Measurements from ENCODE around the gene TMEM17.
A peak's percentile ranks its signal among the peaks of the same experiment; 100 is the strongest.
"Not testable (repeated sequence)": the region's sequence is repeated elsewhere in the genome, so short reads cannot be mapped to it uniquely, and the experiment has no call there.

TMEM17 gene, protein sequence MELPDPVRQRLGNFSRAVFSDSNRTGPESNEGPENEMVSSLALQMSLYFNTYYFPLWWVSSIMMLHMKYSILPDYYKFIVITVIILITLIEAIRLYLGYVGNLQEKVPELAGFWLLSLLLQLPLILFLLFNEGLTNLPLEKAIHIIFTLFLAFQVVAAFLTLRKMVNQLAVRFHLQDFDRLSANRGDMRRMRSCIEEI
- 0.07 to 1.1 (median 0.61) reads per million in 18 experiments for total RNA-seq

DNA sequence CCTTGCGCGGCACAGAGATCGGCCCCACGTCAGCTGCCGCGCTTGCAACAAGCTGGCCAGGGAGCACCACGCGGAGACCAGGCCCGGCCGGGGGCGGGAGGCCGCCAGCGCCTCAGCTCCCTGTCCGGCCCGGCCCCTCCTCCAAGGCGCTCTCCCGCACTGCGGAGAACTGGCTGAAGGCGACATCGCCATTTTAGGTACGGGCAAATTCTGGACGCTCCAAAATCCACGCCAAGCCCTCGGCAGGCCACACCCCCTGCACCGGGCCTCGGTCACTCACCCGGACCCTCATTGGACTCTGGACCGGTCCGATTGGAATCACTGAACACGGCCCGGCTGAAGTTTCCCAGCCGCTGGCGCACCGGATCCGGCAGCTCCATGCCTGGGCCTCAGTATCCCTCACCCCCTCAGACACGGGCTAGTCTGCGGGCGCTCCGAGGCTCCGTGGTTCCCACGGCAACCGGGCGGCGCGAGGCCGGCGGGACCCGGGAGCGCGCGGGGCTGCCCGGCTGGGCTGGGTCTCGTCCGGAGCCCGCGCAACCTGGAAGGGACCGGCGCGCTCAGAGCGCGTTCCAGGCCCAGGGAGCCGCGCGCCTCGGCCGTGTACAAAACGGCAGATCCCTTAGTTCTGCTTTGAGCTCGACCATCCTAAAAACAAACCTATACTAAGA is at the start of gene TMEM17:
Gene TMEM17 (minus strand): TSS at position 446 of the 671 bp plus-strand sequence. CDS start 66 bp downstream, at position 380.
- DNase-seq, result peak; percentile 86 to 92

DNA sequence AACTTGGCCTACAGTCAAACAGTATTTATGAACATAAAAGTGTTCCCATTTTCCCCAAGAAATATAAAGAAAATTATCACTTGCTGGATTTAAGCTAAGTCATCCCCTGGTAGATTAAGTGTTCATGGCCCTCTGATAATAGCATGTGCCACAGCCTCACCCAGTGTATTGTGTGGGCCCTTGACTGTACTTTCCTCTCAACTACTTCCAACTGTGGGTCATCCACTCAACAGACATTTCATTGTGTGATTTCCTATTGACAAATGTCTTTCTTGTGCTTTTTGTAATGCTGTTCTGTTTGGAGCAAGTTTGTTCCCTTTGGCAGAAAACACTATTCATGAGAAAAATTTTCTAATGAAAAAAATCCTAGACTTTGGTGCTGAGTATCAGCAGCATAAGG is 48.4 kb upstream of the TMEM17 start:
- no peak for DNase-seq

DNA sequence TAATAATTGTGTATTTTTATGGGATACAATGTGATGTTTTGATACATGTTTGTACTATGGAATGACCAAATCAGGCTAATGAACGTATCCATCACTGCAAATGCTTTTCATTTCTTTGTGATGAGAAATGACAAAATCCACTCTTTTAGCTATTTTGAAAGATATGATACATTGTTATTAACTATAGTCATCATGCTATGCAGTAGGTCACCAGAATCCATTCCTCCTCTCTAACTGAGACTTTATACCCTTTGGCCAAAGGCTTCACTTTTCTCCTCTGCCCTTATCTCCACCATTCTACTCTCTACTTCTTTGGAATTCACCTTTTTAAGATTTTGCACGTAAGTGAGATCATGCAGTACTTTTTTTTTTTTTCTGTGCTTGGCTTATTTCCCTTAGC is 44.5 kb upstream of the TMEM17 start:
- no peak for DNase-seq

DNA sequence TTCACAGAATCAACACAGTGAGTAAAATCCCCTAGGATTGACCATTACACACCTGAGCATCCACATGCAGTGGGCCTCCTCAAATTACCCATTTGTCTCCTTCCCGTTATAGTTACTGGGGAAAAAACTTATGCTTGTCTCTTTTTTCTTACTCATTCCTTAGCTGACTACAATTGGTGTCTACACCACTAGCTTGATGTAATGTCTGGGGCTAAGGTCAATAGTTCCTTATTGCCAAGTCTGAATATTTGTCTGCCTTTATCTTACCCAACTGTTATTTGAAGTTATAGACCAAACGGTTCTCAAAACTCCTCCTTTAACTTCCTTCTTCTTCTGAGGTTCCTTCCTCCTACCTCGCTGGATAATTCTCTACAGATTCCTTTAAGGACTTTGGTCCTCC is 41.9 kb upstream of the TMEM17 start:
- DNase-seq, result no peak

DNA sequence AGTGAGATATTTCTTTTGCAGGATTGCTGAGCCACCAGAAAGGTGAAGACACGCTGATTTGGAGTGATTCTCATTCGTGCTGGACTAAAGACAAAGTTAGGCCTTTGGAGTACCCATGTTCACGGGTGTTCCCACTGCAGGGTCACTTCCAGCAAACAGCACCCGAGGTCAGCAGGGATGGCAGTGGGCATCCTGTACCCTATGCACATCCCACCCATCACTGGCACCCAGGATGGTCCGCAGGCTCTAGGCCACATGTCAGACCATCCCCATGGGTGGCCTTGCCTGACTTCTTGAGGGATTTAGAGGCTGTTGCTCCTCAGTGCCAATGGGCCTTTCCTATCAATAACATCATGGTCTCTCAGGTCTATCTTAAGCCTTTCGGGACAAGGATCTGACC is 39.3 kb upstream of the TMEM17 start:
- no peak for DNase-seq

DNA sequence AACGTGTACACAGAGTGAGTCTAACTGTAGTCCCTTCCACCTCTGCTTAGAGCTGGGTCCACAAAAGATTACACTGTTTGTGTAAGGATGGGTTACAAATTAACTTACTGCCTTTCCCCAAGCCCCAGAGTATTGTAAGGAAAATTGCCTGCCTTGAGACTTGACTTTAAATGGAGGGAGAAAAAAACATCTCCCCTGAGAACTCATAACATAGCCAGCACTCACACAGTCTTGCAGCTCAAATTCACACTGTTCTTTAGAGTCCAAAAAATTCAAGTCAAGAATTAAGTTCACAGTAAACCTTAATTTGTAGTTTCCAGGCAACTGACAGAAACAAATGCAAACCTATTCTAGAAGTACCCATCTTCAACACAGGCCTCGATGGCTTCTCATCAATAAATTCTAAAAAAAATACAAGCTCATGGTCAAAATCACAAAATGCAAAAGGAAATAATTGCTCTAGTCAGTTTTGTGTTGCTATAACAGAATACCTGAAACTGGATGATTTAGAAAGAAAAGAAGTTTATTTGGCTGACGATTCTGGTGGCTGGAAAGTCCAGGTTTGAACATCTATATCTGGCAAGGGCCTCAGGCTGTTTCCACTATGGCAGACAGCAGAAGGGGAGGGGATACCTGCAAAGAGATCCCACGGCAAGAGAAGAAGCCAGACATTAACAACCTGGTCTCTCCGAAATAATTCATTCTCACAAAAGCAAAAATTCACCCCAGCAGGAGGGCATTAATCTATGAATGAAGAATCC is 34.6 kb upstream of the TMEM17 start:
- DNase-seq, result no peak

DNA sequence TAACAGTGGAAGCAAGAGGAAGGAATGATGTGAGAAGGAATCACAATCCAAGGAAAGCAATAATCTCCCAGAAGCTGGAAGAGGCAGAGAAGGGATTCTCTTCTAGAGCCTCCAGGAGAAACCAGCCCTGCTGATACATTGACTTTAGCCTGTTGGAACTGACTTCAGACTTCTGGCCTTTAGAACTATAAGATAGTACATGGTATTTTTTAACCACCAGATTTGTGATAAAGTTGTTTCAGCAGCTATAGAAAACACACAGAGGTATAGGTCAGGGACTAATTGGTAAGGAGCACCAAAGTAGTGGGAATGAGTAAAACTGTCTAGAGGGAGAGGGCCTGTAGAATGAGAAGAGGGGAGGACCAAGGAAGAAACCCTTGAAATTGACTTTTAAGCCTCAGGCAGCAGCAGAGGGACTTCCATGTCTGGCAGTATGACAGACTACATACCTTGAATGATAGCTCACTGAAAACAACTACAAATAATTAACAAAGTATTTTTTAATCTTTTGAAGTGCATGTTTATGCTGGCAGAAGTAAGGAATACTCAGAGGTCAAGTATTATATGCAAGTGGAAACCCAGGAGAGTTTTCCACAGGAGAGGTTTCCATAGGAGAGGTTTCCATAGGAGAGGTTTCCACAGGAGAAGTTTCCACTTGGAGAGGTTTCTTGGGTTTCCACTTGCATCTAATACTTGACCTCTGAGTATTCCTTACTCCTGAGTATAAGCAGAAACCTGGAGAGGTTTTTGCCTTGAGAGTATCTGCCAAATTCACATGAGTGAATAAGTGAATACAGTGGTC is 33.8 kb upstream of the TMEM17 start:
- DNase-seq, result no peak

DNA sequence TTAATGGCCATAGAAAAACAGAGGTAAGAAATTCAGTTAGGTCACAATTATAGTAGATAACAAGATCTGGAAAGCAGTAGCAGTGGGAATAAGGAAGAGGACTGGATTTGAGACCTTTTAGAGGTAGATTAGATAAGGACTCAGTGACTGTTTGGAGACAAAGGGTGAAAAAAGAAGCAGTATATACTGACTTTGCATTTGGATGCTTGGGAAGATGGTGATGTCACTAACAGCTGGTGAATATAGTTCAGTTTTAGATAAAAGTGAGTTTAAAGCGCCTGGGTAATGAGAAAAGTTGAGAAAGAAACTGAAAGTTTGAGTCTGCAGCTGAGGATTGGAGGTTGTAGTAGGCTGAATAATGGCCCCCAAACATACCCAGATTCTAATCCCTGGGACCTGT is 32.8 kb upstream of the TMEM17 start:
- DNase-seq, result no peak

DNA sequence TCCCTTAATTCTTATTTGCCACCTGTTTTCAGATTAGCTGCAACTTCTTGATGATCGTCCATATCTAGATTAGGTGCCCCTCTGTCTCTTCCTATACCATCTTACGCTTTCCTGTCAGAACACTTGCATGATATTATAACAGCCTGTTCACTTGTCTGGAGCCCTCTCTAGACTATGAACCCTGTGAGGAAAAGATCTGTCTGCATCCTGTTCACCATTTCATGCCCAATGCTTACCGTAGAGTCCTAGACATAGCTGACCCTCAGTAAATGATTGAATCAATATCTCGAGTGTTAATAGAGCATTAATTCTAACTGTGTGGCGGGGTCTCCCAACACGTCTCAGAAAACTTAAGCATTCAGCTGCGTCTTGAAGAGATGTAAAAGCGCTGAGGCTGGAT is 31.8 kb upstream of the TMEM17 start:
- no peak for DNase-seq

DNA sequence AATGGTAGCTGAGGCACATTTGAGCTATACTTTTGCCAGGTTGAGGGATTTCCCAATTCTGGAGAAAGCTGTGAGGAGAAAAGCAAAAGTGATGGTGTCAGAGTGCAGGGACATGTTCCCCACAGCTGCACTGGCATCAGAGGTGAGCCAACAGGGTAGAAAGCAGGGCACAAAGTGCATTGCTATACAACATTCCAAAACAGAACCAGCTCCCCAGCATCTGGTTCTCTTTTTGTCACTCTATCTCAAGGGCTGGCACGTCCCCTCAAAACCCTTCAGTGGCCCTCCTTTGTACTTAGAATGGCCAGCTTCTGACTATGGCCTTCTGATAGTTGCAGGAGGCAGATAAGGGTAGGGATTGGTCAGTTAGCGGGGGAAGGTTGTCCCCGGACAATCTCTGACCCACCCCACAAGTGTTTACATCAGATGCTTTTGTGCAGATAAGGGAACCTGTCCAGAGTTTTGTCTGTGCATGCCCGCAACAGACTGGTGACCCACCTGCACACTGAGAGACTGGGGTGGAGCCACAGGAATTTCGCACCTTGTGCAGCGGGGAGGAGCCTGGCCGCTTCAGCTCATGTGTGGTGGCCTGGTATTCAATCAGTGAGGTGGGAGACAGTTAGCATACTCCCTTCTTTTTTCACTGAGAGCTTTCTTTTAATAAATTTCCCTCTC is 31.0 kb upstream of the TMEM17 start:
- DNase-seq, result no peak

DNA sequence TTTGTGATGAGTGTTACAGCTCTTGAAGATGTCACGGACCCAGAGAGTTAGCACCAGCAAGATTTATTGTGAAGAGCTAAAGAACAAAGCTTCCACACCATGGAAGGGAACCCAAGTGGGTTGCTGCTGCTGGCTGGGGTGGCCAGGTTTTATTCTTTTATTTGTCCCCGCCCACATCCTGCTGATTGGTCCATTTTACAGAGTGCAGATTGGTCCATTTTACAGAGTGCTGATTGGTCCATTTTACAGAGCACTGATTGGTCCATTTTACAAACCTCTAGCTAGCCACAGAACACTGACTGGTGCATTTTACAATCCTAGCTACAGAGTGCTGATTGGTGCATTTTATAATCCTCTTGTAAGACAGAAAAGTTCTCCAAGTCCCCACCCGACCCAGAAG is 29.5 kb upstream of the TMEM17 start:
- not testable (repeated sequence) for DNase-seq

DNA sequence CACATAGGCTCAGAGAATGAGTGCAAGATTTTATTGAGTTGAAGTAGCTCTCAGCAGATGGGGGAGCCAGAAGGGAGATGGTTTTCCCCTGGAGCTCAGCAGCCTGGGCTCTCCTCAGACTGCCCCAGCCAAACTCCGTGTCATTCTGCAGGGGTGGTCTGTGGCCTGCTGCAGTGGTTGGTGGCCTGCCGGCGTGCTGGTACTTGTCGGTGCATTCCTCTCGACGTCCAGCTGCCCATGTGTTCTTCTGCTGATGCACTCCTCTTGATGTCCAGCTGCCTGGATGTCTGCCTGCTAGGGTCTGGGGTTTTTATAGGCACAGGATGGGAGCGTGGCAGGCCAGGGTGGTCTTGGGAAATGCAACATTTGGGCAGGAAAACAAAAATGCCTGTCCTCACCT is 25.6 kb upstream of the TMEM17 start:
- DNase-seq, result no peak

DNA sequence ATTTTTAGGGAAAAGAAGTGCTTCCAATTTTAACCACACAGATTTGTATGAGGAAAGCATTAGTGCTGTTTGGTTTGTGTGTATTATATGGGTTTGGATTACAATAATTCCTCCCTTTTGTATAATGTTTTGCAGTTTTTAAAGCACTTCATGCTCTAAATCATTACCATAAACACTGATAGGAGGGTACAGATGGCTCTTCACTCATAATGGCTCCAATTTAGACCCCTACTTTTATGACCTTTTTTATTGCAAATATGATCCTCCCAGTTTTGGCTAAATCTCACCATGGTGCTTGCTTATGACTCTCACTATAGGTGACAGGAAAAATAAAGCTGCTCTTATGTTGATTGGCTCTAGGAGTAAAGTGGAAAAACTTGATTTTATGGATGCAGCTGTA is 23.8 kb upstream of the TMEM17 start:
- no peak for DNase-seq

DNA sequence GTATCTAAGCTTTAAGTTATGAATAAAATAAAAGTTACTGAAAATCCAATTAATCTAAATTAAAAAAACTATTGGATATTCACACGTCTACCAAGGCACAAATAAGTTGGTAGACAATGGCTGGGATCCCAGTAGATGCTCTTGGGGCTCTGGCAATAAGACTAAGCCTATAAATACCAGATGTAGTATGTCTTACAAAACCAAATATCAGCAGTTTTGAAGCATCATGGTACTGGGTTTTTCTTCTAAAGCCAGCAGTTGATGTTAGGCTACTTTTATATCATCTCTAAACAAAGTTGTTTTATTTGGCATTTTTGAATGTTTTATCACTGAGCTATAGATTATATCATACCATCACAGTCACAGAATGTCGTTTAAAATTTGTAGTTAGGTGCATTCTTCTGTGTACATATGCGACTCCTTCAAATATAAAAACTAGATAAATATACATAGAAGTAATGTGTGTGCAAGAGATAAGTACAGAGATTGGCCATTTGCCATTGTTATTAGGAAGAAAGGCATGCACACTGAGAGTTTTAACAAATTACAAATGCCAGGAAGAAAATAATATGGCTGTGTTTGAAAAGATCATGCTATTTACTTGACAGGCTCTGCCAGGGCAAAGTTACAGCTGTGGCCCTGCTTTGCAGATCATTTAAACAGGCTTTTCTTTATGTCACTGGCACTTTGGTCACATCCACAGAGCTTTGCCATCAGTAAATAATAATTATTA is 21.6 kb upstream of the TMEM17 start:
- no peak for DNase-seq

DNA sequence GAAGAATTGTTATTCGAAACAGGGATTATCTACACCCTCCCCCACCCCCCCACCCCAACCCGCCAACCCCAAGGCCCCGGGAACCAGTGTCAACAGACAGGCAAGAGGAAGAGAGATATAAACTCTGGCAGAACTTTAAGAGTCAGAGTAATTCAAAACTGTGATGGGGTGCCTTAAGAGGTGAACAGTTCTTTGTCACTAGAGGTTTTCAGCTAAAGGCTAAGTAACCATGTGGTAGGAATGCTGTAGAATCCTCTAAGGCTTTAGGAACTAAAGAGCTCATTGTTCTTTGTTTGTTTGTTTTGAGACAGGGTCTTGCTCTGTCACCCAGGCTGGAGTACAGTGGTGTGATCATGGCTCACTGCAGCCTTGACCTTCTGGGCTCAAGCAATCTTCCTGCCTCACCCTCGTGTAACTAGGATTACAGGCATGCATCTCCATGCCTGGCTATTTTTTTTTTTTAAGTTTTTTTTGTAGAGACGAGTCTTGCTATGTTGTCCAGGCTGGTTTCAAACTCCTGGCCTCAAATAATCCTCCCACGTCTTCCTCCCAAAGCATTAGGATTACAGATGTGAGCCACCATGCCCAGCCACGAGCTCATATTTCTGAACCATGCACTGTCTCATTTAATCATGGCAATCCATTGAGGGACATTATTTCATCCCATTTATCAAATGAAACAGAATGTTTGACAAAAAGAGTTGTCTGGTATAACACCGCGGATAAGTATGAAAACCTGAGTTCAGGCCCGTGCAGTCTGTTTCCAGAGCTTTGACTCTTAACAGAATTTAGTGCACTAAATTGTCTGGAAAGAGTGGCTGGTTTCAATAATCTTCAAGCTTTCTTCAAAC is 20.8 kb upstream of the TMEM17 start:
- DNase-seq, result no peak

DNA sequence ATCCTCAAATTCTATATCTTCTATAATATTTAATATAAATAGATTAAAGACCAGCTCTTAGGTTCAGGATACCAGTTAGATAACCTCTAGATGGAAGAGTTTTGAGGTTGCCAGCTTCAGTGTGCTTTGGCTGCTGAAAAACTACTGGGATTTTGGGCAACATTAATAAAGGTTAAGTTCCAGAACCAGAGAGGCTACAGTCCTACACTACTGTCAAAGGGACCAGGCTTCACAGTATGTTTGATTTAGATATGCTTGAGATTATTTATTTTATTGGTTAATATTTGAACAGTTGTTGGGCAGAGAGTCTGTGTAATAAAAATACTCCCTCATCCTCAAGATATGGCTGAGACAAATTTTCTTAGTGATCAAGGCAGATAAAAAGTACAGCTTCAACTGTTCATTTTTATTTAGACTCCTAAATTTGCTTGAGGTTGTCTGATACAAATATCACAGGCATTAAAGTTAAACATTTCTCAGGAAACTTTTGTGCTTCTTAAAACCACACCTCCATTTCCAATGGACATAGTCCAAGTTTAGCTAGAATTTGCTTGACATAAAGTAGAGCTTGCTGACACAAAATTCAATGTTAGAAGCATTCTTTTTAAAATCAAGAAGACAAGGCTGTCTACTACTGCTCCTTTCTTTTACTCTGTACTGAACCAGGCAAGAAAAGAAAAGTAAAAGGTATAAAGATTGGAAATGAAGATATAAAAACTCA is 19.7 kb upstream of the TMEM17 start:
- no peak for DNase-seq

DNA sequence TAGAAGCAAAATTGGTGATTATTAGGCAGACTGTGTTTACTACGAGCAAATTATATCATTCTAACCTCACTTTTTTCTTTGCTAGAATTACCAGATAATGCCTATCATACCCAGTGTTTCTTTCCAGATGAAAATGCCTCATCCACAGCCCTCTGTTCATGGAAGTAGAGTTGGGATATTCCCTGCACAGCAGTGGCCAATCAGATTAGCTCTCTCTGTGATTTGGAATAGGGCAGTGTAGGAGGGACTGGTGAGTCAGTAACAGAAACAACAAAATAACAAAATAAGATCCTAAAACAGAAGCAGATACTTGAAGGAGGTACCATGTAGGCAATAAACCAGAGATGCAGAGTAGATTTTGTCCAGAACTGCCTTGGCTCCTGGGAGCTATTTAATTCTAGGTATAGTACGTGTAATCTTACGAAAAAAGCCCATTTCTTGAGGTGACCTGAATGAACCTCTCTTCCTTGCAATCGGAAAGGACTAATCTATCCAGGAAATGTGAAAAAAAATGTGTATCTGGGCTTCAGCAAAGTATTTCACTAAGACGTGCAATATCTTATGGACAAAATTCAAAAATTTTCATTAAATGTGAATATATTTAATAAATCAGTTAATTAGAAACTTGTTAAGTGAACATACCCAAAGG is 18.4 kb upstream of the TMEM17 start:
- DNase-seq, result no peak

DNA sequence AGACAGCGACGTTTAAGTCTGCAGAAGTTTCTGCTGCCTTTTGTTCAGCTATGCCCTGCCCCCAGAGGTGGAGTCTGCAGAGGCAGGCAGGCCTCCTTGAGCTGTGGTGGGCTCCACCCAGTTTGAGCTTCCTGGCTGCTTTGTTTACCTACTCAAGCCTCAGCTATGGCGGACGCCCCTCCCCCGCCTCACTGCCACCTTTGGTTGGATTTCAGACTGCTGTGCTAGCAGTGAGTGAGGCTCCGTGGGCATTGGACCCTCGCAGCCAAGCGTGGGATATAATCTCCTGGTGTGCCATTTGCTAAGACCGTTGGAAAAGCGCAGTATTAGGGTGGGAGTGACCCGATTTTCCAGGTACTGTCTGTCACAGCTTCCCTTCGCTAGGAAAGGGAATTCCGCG is 15.1 kb upstream of the TMEM17 start:
- not testable (repeated sequence) for DNase-seq

DNA sequence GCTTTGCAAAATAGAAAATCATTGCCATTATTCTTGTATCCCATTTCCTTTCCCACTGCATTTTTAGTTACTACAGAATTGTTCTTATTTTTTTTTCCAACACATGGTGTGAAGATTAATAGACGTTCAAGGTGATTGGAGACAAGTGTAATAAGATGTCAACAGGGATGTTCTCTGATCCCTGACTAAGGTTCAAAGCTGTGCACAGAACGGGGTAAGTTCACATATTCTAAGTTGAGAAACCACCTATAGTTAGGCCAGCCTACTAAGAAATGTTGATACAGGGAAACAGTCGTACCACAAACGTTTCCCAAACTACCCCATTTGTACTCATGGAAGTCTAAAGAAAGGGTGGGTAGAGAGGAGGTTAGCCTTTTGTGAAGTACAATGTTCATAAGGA is 6.4 kb upstream of the TMEM17 start:
- DNase-seq, result no peak

DNA sequence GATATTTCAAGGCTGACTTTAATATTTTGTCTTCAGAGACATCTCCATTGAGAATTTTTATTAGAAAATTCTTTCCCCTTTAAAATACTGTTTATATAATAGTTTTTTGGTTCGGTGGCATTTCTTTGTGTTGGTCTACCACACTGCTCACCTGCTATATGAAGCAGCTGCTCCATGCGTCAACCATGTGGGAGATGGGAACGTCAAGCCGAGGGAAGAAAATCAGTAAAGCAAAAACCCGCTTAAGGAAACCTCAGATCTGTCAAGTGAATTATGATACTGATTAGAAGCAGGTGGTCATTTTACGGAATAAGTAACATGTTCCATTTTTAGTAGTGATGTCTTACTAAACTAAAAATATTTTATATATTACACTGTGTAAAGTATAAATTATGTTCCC is 5.6 kb upstream of the TMEM17 start:
- no peak for DNase-seq

Data from inflammatory macrophage (primary cell).